H1 (cell line): ENCODE measurements around the gene PRRG4. TPM values are rescaled to one million over a fixed set of nuclear protein-coding genes. Genes with fewer than 3 reads are reported as not detected.

Experiments used
- CEBPB ChIP-seq: IDR thresholded peaks from 2 replicates; pipeline ENCODE4 v1.6.1; 2012; ENCODE audit warnings: low read depth, low read length
- CHD7 ChIP-seq: fragments of 300-600 bp; sonication (generic); IDR thresholded peaks from 2 replicates; pipeline ENCODE4 v1.7.1; 2012; ENCODE audit warnings: low read length, moderate library complexity, mild to moderate bottlenecking, inconsistent platforms; ENCODE audit not compliant: insufficient replicate concordance
- polyA plus RNA-seq, 7 experiments: library from polyadenylated mRNA; depleted of rRNA in 3 of 7; stranded (reverse) in 5 of 7; unstranded in 2 of 7; fragments of >200 nt in 5 of 7; fragments of 200-250 nt in 2 of 7; gene quantifications; 1 replicate in 5 of 7; 2 replicates in 1 of 7; 4 replicates in 1 of 7; pipeline versions ENCODE4 v1.2.1 to v1.2.3, GENCODE V29; 2011 to 2013; ENCODE audit warnings: missing spikeins in 2 of 7, mixed read lengths in 2 of 7
- total RNA-seq: library from RNA; stranded (reverse); fragmentation: NEBNext Ultra II Directional; extraction: Animal tissue kit (Norgen Biotek cat#: 25700); gene quantifications from 2 replicates; pipeline ENCODE4 v1.2.1, GENCODE V29; 2021

Gene PRRG4
- total and polyA plus RNA-seq, 2 of the 8 experiments (the other 6 are each of a cell fraction or from before 2014, with no cell fraction given), result 0.65 to 1.7 TPM

- TF ChIP-seq CHD7 (no peak), CEBPB (peak; percentile 100)
These were observed 649 bp downstream of the PRRG4 start (continued) for GRCh38 chr11:32830413-32830738.
